Measurements from ENCODE around the gene COL1A1.

Gene COL1A1

DNA sequence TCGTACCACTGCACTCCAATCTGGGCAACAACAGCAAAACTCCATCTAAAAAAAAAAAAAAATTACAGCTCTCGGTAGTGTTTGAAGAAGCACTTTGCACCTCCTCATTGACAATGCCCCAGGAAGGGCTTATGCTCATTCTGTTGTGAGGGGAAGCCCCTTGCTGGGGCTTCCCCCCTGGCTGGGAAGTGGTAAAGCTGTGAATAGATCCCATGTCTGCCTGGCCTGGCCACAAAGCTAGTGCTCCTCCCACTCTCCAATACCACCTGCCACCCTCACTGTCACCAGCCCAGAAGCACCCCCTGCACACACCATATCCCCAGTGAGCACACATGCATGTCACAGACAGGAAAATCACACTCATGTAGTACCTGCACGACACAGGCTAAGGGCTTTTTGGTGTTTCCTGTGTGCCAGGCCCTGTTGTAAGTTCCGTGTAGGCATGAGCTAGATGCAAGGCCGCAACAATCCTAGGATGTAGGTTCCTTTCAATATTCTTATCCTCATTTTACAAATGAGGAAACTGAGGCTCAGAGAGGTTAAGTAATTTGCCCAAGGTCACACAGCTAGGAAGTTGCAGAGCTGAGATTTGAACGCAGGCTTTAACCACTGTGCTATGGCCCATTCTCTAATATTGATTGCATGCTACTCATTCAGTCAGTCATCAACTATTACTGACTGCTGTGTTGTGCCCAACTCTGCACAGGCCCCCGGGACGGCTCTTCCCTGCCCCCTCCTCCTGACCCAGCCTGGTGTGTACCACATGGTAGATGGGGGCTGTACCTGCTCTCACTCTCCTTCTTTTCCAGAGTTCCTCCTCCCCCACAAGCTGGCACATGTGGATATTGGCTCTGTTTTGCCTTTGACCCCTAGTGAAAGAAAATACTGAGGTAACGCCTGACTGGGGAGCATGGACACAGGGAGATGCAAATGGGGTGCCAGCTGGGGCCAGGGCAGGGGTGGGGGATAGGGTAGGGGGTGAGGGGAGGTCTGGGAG is 11.9 kb upstream of the COL1A1 start:
- DNase-seq, result no peak

DNA sequence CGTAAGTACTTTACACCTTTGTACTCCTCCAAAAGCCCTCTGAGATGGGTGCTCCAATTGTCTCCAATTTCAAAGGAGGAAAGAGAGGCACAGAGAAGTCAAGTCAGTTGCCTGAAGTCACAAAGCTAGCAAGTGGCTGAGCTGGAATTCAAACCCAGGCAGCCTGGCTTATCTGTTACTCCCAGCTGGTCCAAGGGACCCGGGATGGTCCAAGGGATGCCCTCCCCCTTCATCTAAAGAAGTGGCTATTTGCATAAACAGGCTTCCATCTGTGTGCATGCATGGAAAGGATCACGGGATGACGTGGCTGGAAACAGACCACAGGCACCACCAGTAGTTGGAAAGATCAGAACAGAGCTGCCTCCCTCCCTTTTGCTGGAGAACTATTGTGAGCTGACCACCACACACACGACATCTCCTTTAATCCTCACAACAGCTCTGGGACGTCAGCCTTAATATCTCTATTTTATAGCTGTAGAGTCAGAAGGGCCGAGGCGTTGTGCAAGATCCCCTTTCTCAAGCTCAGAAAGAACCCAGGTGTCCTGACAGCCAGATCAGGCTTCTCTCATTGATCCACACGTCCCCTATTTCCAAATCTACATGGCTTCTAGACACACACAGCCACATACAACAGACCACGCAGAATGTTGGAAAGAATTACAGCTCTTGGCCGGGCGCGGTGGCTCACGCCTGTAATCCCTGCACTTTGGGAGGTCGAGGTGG is 10.9 kb upstream of the COL1A1 start:
- peak; percentile 91 for DNase-seq

- DNase-seq, result no peak
Observed at GRCh38 chr17:50211249-50212120, 10.1 kb upstream of the COL1A1 start.

DNA sequence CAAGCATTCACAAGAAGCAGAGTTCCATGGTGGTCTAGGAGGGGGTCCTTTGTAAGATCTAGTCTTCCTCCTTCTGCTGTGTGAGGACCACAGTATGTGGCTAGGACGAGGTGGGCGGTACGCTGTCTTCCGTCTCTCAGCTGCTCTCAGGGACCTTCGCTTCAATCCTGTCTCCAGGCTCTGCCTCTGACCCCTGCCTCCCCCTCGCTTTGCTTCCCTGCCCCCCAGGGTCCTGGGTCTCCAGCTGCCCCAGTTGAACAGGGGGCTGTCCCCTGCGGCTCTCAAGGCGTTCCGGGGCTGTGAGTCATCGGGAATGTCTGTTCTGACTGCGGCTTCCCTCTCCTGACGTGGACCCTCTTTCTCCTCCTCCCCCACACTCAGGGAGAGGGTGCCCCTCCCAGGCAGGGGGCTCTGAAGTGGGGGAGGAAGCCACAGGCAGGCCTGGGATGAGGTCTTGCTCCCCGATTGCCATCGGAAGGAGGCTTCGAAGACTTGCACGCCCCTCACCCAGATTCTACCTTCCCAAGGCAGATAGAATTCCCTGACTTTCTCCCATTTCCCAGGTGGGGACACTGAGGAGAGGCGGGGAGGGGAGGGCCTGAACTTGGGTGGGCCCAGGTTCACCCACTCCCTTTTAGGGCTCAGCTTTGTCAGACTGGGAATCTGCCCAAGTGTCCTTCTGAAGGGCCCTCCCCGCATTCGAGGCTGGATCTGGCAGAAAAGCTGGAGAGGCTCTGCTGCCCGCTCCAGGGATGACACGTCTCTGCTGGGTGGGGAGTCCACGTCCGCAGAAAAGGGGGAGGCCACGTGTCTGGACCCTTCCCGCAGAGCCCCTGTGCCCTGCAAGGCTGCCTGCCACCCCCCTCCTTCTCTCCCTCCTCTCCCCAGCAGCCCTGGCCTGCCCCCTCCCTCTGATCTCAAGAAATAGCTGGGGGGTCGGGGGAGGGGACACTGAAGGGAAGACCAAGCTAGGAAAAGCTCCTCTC is 9.1 kb upstream of the COL1A1 start:
- peak; percentile 100 for DNase-seq

- DNase-seq, result peak; percentile 100
Observed at GRCh38 chr17:50209472-50210239, 8.2 kb upstream of the COL1A1 start.

- DNase-seq, result no peak
Observed at GRCh38 chr17:50209133-50209471, 7.7 kb upstream of the COL1A1 start.

DNA sequence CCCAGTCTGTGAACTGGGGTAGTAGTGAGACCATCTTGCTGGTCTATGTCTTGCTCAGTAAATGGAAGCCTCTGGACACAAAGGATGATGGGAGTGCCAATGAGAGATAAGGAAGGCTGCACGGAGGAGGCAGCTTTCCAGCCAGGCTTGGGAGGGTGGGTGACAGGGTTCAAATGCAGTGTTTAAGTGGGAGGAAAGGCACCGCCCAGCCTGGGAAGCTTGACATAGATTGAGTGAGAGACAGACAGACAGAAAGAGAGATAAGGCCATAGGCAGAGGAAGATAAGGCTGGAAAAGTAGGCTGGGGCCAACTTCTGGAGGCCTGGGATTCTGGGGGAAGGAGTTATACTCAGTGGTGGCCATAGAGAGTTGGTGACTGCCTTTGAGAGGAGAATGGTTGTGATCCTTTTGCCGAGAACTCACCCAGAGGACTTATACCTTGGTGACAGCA is 7.2 kb upstream of the COL1A1 start:
- DNase-seq, result no peak

GRCh38 chr17:50207792-50208567 is 6.5 kb upstream of the COL1A1 start:
- no peak for DNase-seq

GRCh38 chr17:50207315-50207714 is 5.9 kb upstream of the COL1A1 start:
- DNase-seq, result no peak

- peak; percentile 76 for DNase-seq
Observed at GRCh38 chr17:50206604-50207293, 5.3 kb upstream of the COL1A1 start.

GRCh38 chr17:50205963-50206505 is 4.6 kb upstream of the COL1A1 start:
- DNase-seq, result no peak

- no peak for DNase-seq
Observed at GRCh38 chr17:50205111-50205962, 3.9 kb upstream of the COL1A1 start.

DNA sequence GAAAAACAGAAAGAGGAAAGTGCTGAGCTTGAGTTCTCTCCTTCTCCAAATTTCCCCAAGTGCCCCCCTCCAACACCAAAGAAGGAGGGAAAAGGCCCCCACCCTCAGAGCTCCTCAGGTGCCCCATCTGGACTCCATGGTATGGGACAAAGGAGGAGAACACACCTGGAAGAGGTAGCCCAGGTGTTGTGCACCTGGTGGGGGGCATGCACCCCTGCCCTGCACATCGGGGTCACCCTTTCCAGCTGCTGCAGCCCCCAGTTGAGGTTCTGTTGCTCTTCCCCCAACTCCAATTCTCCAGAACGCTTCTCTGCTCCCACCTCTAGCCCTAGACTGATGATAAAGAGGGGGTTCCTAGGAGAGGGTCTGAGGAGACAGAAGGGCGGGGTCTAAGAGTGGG is 3.0 kb upstream of the COL1A1 start:
- DNase-seq, result no peak

- peak; percentile 100 for DNase-seq
Observed at GRCh38 chr17:50203604-50204345, 2.3 kb upstream of the COL1A1 start.

- DNase-seq, result peak; percentile 94
Observed at GRCh38 chr17:50203086-50203485, 1.7 kb upstream of the COL1A1 start.

GRCh38 chr17:50200457-50201275 is 765 bp downstream of the COL1A1 start:
- DNase-seq, result peak; percentile 88

Measured in fibroblast of skin of abdomen (primary cell).